Panc1 (cell line): ENCODE measurements around the gene NKAIN2. TPM values are rescaled to one million over a fixed set of nuclear protein-coding genes. Genes with fewer than 3 reads are reported as not detected.

Experiments used
- ATAC-seq: fragments of 200-7000 bp; cut with Tn5 transposase; 2 replicates; pipeline ENCODE4 v1.9.1; 2020; ENCODE audit warnings: mild to moderate bottlenecking, moderate library complexity
- BruUV-seq: library from RNA; stranded (reverse); fragments of 400-500 nt; replicated peaks from 2 replicates; lab custom pipeline; 2021; lab: Mats Ljungman, UMichigan
- CTCF ChIA-PET: fragments of 300-600 bp; sonication (Branson Sonifier 250); formaldehyde crosslinking; loops from one replicate; lab custom pipeline; 2022; ENCODE audit warnings: antibody characterized with exemption; lab: Charles Lee
- POLR2A ChIA-PET: fragments of 300-600 bp; sonication (Branson Sonifier 250); formaldehyde crosslinking; loops from one replicate; lab custom pipeline; 2022; ENCODE audit warnings: antibody characterized with exemption; lab: Charles Lee
- DNase-seq: peaks from one replicate; pipeline ENCODE4 v3.0.0-alpha.2; 2010; ENCODE audit warnings: low read depth, low spot score
- H3K27ac ChIP-seq: 2 replicates; pipeline ENCODE4 v1.5.1; 2011; ENCODE audit warnings: mild to moderate bottlenecking, low read length, inconsistent platforms
- H3K27me3 ChIP-seq: fragments of 200-500 bp; sonication (Bioruptor generic); 2 replicates; pipeline ENCODE4 v1.6.0; 2014; ENCODE audit warnings: low read length, inconsistent platforms; ENCODE audit not compliant: control insufficient read depth, insufficient read depth
- H3K36me3 ChIP-seq: fragments of 200-500 bp; sonication (Bioruptor generic); 2 replicates; pipeline ENCODE4 v1.5.1; 2014; ENCODE audit warnings: inconsistent platforms, mild to moderate bottlenecking, low read length, moderate library complexity; ENCODE audit not compliant: control insufficient read depth, insufficient read depth
- H3K4me1 ChIP-seq: 2 replicates; pipeline ENCODE4 v1.5.1; 2011; ENCODE audit warnings: inconsistent platforms, mild to moderate bottlenecking, low read length, moderate library complexity; ENCODE audit not compliant: control insufficient read depth, insufficient read depth
- H3K4me3 ChIP-seq, 2 experiments: 2 replicates each; pipeline ENCODE4 v1.5.1; 2011 to 2012; ENCODE audit warnings: low read depth in 2 of 2, low read length in 2 of 2, mild to moderate bottlenecking in 2 of 2, inconsistent platforms in 1 of 2, moderate library complexity in 1 of 2
- H3K9me3 ChIP-seq: fragments of 200-500 bp; sonication (Bioruptor generic); 2 replicates; pipeline ENCODE4 v1.5.1; 2014; ENCODE audit warnings: low read depth, mild to moderate bottlenecking, inconsistent platforms, low read length, moderate library complexity; ENCODE audit not compliant: control insufficient read depth, insufficient read depth
- CTCF ChIP-seq: fragments of 450-650 bp; IDR thresholded peaks from 2 replicates; pipeline ENCODE4 v1.5.1; 2017; ENCODE audit warnings: mild to moderate bottlenecking
- POLR2AphosphoS5 ChIP-seq: IDR thresholded peaks from 2 replicates; pipeline ENCODE4 v1.6.1; 2012; ENCODE audit warnings: mild to moderate bottlenecking, low read depth, low read length, moderate library complexity
- REST ChIP-seq, 2 experiments: IDR thresholded peaks; 2 replicates each; pipeline ENCODE4 v1.6.1; 2011 to 2012; ENCODE audit warnings: low read depth in 2 of 2, control low read depth in 1 of 2, low read length in 1 of 2, mild to moderate bottlenecking in 1 of 2, moderate library complexity in 1 of 2; ENCODE audit not compliant: insufficient read depth in 1 of 2
- SIN3A ChIP-seq: IDR thresholded peaks from 2 replicates; pipeline ENCODE4 v1.6.1; 2012; ENCODE audit warnings: low read depth, mild to moderate bottlenecking, low read length, moderate library complexity, borderline replicate concordance; ENCODE audit not compliant: insufficient read depth
- TCF7L2 ChIP-seq: IDR thresholded peaks from 2 replicates; pipeline ENCODE4 v1.6.1; 2011; ENCODE audit warnings: mild to moderate bottlenecking, low read depth, low read length, inconsistent platforms
- in situ Hi-C: cut with HindIII; loops from 2 replicates; pipeline ENCODE4 v1.10.0; 2016; ENCODE audit warnings: low sequenced_read_pairs, low pct_unique_long_range_greater_than_20kb
- intact Hi-C: fragments of 100-400 bp; cut with micrococcal nuclease; formaldehyde crosslinking; loops from one replicate; pipeline ENCODE4 v1.10.0; 2022; ENCODE audit not compliant: unreplicated experiment
- total RNA-seq: library from RNA; stranded (reverse); gene quantifications from one replicate; pipeline ENCODE4 v1.2.1, GENCODE V29; 2021; ENCODE audit not compliant: unreplicated experiment

The NKAIN2 gene
- total RNA-seq, 1 experiment from 2014 or later, result 2.6 TPM

GRCh38 chr6:124319410-124319809, 515.7 kb downstream of the NKAIN2 start:
- CTCF ChIA-PET, result no interaction called here
- DNase-seq, result no peak
- POLR2A ChIA-PET, result no interaction called here
- intact Hi-C loops (no loop called here), in situ Hi-C loops (no loop called here)
- no peak overlapping the region for H3K27ac ChIP-seq
- no peaks in the 10 kb centered on the region for H3K27me3 ChIP-seq
- no peak overlapping the region for H3K4me3 ChIP-seq
- ATAC-seq, result no peak
- no TSS peak for BruUV-seq
- no peaks in the 10 kb centered on the region for H3K36me3 ChIP-seq
- no peaks in the 10 kb centered on the region for H3K4me1 ChIP-seq
- H3K9me3 ChIP-seq, result no peaks in the 10 kb centered on the region
- no peak for TF ChIP-seq TCF7L2
- TF ChIP-seq CTCF, result no peak
- no peak for TF ChIP-seq REST (IDR thresholded peaks at IDR 0.05; ENCODE audit: insufficient read depth in 1 of 2, low read depth in 2 of 2, low read length in 1 of 2)
- no peak for TF ChIP-seq SIN3A
- no peak for TF ChIP-seq POLR2AphosphoS5

GRCh38 chr6:124324237-124324636, 520.6 kb downstream of the NKAIN2 start:
- Histone ChIP-seq H3K4me3 (no peak overlapping the region), H3K4me1 (no peaks in the 10 kb centered on the region), H3K36me3 (no peaks in the 10 kb centered on the region), H3K27ac (no peak overlapping the region), H3K27me3 (no peaks in the 10 kb centered on the region), H3K9me3 (no peaks in the 10 kb centered on the region)
- TF ChIP-seq CTCF (no peak), TCF7L2 (no peak), REST (IDR thresholded peaks at IDR 0.05; ENCODE audit: insufficient read depth in 1 of 2, low read depth in 2 of 2, low read length in 1 of 2) (no peak), POLR2AphosphoS5 (no peak), SIN3A (no peak)
- ATAC-seq (no peak), DNase-seq (no peak)
- ChIA-PET CTCF (no interaction called here), POLR2A (no interaction called here)
- intact Hi-C loops (no loop called here), in situ Hi-C loops (no loop called here)
- BruUV-seq, result no TSS peak
